Stimulated activated CD4-positive, alpha-beta T cell treated with anti-CD3 and anti-CD28 coated beads, Interleukin-15, amount 100 ng/mL, for 24 hours (primary cell): ENCODE results near the gene IL4I1.

Source experiments
- DNase-seq: peaks from one replicate; pipeline ENCODE4 v3.0.0-alpha.2; 2020

Gene IL4I1

GRCh38 chr19:49848938-49849337, 47.7 kb downstream of the IL4I1 start:
- no peak for DNase-seq

GRCh38 chr19:49847731-49848696, 48.7 kb downstream of the IL4I1 start:
- no peak for DNase-seq

GRCh38 chr19:49846408-49846807, 50.3 kb downstream of the IL4I1 start:
- DNase-seq: no peak

- no peak for DNase-seq
These were observed 51.3 kb downstream of the IL4I1 start for GRCh38 chr19:49845414-49845813.

GRCh38 chr19:49844138-49845095, 52.3 kb downstream of the IL4I1 start:
- DNase-seq: no peak

GRCh38 chr19:49843265-49843664, 53.4 kb downstream of the IL4I1 start:
- no peak for DNase-seq

GRCh38 chr19:49840736-49841249, 55.9 kb downstream of the IL4I1 start:
- no peak for DNase-seq

- no peak for DNase-seq
These were observed 56.4 kb downstream of the IL4I1 start for GRCh38 chr19:49840321-49840720.

GRCh38 chr19:49839713-49840112, 57.0 kb downstream of the IL4I1 start:
- no peak for DNase-seq
